SKM-1 (cell line): Measurements from ENCODE around the gene VNN1.
"Not testable (repeated sequence)": the region's sequence is repeated elsewhere in the genome, so short reads cannot be mapped to it uniquely, and the experiment has no call there.

Experiments used
- DNase-seq: peaks from one replicate; lab custom pipeline; 2025; ENCODE audit not compliant: unreplicated experiment; lab: John Stamatoyannopoulos, UW

The VNN1 gene

GRCh38 chr6:132675002-132675401 lies 38.9 kb downstream of the VNN1 start:
- DNase-seq = no peak

GRCh38 chr6:132673376-132674094 lies 40.3 kb downstream of the VNN1 start:
- no peak for DNase-seq

DNA sequence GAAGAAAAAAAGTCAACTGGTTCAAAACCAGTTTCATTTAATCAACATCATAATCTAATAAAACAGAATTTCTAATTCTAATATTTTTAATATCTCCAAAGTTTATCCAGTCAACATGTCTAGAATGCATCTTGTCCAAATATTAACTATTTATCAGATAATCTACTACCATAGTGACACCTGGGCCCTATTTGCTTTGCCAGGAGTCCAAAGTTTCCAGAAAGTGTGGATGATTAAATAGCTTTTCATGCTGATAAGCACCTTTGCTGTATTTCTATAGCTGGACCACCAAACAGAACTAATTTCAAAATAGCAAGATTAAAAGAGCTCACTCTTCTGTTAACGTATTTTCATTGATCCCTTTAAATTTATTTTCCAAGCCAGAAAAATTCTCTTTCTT lies 42.6 kb downstream of the VNN1 start:
- DNase-seq = no peak

- DNase-seq = peak; percentile 88
Observed at GRCh38 chr6:132669690-132670291, 44.1 kb downstream of the VNN1 start.

- no peak for DNase-seq
Observed at GRCh38 chr6:132666118-132666517, 47.7 kb downstream of the VNN1 start.

- DNase-seq = no peak
Observed at GRCh38 chr6:132664309-132665034, 49.4 kb downstream of the VNN1 start.

DNA sequence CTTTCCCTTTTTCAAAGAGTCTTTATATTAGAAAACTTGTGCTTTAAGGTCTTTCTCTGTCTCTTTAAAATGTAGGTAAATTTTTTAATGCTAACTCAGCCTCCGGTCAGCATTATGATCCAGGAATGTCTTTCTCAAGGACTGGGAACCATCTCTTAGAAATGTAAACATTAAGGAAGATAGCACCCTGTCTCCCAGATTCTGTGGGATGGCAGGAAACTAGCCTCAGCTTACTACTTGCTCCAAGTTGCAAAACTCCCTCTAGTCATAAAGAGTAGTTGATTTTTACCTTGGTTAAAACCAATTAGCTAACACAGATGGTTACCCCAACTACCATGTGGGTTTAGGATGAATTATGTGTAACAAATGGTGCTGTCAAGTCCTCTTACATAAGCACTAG lies 50.2 kb downstream of the VNN1 start:
- no peak for DNase-seq

DNA sequence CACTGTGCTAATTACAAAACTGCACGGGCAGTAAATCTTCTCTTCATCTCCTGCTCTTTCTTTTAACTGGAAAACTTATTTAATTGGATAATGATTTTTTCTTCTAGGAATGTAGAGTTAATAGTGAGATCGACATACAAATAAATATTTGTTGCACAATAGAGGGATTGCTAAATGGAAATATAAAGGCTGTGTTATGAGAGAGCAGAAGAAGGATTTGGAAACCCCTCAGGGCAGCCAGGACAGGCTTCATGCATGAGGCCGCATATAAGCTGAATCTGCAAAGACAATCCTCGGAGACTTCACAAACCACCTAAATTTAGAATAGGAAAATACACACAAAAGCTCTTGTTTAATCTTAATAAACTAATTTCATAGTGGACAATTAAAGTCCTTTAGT lies 51.9 kb downstream of the VNN1 start:
- no peak for DNase-seq

- no peak for DNase-seq
Observed at GRCh38 chr6:132659082-132659481, 54.8 kb downstream of the VNN1 start, which contains the start of gene TAAR1. Gene TAAR1, minus strand, starts transcription at chr6:132659182. Its CDS starts 13,179 bp downstream, at chr6:132646003.

GRCh38 chr6:132651062-132651461 lies 62.8 kb downstream of the VNN1 start:
- DNase-seq = peak; percentile 19

DNA sequence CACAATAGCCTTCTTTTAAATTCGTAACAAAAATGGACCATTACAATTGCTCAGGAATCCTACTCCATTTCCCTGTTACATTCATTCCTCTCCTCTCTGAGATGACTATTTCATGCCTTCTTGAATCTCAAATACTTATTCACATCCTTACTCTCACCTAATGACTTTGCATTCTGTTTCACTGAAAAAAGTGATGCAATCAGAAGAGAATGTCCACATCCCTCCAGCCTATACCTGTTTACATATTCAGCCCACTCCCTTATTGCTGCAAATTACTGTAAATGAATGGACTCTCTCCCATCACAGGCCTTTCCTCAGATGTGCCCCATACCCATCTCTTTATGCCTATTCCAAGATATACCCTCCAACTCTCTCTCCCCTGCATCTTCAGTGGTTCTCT lies 63.4 kb downstream of the VNN1 start:
- DNase-seq = no peak

GRCh38 chr6:132648828-132649227 lies 65.0 kb downstream of the VNN1 start:
- no peak for DNase-seq

- no peak for DNase-seq
Observed at GRCh38 chr6:132648356-132648755, 65.5 kb downstream of the VNN1 start.

- no peak for DNase-seq
Observed at GRCh38 chr6:132643547-132643946, 70.3 kb downstream of the VNN1 start.

DNA sequence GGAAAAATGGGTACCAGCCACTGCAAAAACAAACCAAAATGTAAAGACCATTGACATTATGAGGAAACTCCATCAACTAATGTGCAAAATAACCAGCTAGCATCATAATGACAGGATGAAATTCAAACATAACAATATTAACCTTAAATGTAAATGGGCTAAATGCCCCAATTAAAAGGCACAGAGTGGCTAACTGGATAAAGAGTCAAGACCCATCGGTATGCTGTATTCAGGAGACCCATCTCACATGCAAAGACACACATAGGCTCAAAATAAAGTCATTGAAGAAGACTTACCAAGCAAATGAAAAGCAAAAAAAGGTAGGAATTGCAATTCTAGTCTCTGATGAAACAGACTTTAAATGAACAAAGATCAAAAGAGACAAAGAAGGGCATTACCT lies 76.7 kb downstream of the VNN1 start:
- not testable (repeated sequence) for DNase-seq

- DNase-seq = not testable (repeated sequence)
Observed at GRCh38 chr6:132635906-132636305, 77.9 kb downstream of the VNN1 start.

GRCh38 chr6:132635288-132635687 lies 78.6 kb downstream of the VNN1 start:
- DNase-seq = not testable (repeated sequence)

DNA sequence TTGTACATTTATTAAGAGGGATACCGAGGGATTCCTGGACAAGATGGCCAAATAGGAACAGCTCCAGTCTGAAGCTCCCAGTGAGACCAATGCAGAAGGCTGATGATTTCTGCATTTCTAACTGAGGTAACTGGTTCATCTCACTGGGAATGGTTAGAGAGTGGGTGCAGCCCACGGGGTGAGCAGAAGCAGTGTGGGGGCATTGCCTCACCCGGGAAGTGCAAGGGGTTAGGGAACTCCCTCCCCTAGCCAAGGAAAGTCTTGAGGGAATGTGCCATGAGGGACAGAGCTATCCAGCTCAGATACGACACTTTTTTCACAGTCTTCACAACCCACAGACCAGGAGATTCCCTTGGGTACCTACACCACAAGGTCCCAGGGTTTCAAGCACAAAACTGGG lies 79.1 kb downstream of the VNN1 start:
- no peak for DNase-seq

DNA sequence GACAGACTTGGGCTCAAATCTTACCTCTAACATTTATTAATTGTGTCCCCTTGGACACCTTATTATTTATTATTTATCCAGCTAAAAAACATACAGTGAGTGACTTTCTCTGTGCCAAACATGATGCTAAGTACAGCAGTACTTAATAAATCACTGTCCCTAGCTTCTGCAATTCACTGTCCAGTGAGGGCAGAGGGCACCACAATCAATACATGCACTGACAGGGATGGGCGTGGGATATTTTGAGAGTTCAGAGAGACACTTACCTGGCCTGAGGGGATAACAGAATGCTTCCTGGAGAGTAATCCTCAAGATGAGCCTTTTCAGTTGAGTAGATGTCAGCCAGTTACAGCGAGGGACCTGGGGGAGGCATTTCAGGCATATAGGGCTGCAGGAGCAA lies 80.5 kb downstream of the VNN1 start:
- no peak for DNase-seq
